Ectodermal cell (in vitro differentiated cells): Measurements from ENCODE around the gene CLEC4D.
"Not testable (repeated sequence)": the region's sequence is repeated elsewhere in the genome, so short reads cannot be mapped to it uniquely, and the experiment has no call there.

ENCODE experiments used
- H3K27ac ChIP-seq: 2 replicates; pipeline ENCODE4 v1.7.0; 2013; ENCODE audit warnings: mild to moderate bottlenecking, low read depth, low read length; ENCODE audit not compliant: insufficient read depth, poor library complexity, severe bottlenecking
- H3K27me3 ChIP-seq: 2 replicates; pipeline ENCODE4 v1.7.0; 2013; ENCODE audit warnings: mild to moderate bottlenecking, low read length; ENCODE audit not compliant: insufficient read depth, control insufficient read depth, poor library complexity, severe bottlenecking
- H3K36me3 ChIP-seq: one replicate; pipeline ENCODE4 v1.7.0; 2013; ENCODE audit warnings: low read length; ENCODE audit not compliant: control insufficient read depth, insufficient read depth
- H3K4me1 ChIP-seq: one replicate; pipeline ENCODE4 v1.7.0; 2013; ENCODE audit warnings: low read length; ENCODE audit not compliant: control insufficient read depth, insufficient read depth
- H3K4me3 ChIP-seq: 2 replicates; pipeline ENCODE4 v1.7.0; 2013; ENCODE audit warnings: low read depth, low read length, control low read depth; ENCODE audit not compliant: insufficient read depth
- H3K9me3 ChIP-seq: 2 replicates; pipeline ENCODE4 v1.7.0; 2013; ENCODE audit warnings: mild to moderate bottlenecking, low read length, moderate library complexity; ENCODE audit not compliant: control insufficient read depth
- WGBS, 2 experiments: methylation state at CpG; one replicate each; pipeline ENCODE4 v1.1.7; 2013; ENCODE audit warnings: missing lambda C conversion rate in 2 of 2; 5-methylcytosine and 5-hydroxymethylcytosine counted together

Gene CLEC4D

DNA sequence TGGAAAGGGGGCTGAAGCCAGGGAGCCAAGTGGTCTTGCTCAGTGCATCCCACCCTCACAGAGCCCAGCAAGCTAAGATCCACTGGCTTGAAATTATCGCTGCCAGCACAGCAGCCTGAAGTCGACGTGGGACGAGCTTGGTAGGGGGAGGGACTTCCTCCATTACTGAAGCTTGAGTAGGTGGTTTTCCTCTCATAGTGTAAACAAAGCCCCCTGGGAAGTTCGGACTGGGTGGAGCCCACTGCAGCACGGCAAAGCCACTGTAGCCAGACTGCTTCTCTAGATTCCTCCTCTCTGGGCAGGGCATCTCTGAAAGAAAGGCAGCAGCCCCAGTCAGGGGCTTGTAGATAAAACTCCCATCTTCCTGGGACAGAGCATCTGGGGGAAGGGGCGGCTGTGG is 17.2 kb upstream of the CLEC4D start:
- not testable (repeated sequence) for H3K4me1 ChIP-seq
- 51 to 62% methylated on average over 7 of the region's 7 CpGs for WGBS, 2 experiments

GRCh38 chr12:8499616-8500015 is 13.7 kb upstream of the CLEC4D start:
- Histone ChIP-seq H3K4me1 (no peaks in the 10 kb centered on the region), H3K27ac (no peak overlapping the region), H3K4me3 (no peak overlapping the region), H3K9me3 (no peaks in the 10 kb centered on the region), H3K27me3 (no peaks in the 10 kb centered on the region), H3K36me3 (no peaks in the 10 kb centered on the region)
- 49 to 53% methylated on average over 3 to 4 of the region's 4 CpGs for WGBS, 2 experiments

More for the DNA sequence above, 17.2 kb upstream of the CLEC4D start:
- H3K9me3 ChIP-seq, H3K36me3 ChIP-seq, H3K27me3 ChIP-seq, H3K4me3 ChIP-seq, H3K27ac ChIP-seq: not testable (repeated sequence)

GRCh38 chr12:8501720-8502119 is 11.6 kb upstream of the CLEC4D start:
- no peaks in the 10 kb centered on the region for H3K4me1 ChIP-seq
- 65 to 67% methylated on average over 1 of the region's 3 CpGs for WGBS, 2 experiments
- no peaks in the 10 kb centered on the region for H3K9me3 ChIP-seq
- no peaks in the 10 kb centered on the region for H3K36me3 ChIP-seq
- H3K27ac ChIP-seq = no peak overlapping the region
- H3K27me3 ChIP-seq = no peaks in the 10 kb centered on the region
- no peak overlapping the region for H3K4me3 ChIP-seq

- Histone ChIP-seq H3K36me3 (no peaks in the 10 kb centered on the region), H3K9me3 (no peaks in the 10 kb centered on the region), H3K4me1 (no peaks in the 10 kb centered on the region), H3K4me3 (no peak overlapping the region), H3K27ac (no peak overlapping the region), H3K27me3 (no peaks in the 10 kb centered on the region)
- WGBS, 2 experiments = 100% methylated on average over 1 of the region's 1 CpG
Measured at GRCh38 chr12:8504351-8504750, 9.0 kb upstream of the CLEC4D start.

DNA sequence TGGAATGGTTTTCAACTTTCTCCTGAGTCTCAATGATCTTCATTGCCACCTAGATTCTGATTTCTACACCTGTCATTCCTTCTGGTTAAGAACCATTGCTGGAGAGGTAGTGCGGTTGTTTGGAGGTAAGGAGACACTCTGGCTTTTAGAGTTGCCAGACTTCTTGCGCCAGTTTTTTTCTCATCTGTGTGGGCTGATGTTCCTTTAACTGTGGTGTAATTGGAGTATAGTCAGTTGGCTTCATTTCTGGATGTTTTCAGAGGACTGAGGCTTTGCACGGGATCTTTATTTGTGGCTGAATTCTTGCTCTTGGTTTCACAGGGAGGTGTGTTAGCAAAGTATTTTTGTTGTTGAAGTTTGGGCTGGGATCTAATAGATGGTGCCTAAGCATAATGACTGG is 5.7 kb upstream of the CLEC4D start:
- WGBS, 2 experiments = 87 to 93% methylated on average over 3 of the region's 3 CpGs
- no peak overlapping the region for H3K4me3 ChIP-seq

GRCh38 chr12:8508223-8508622 is 5.1 kb upstream of the CLEC4D start:
- Histone ChIP-seq H3K27me3 (no peaks in the 10 kb centered on the region), H3K27ac (no peak overlapping the region), H3K4me3 (no peak overlapping the region), H3K9me3 (no peaks in the 10 kb centered on the region), H3K36me3 (no peaks in the 10 kb centered on the region), H3K4me1 (no peaks in the 10 kb centered on the region)
- 69 to 73% methylated on average over 3 of the region's 3 CpGs for WGBS, 2 experiments

More for the DNA sequence above, 5.7 kb upstream of the CLEC4D start:
- Histone ChIP-seq H3K27ac (no peak overlapping the region), H3K27me3 (no peaks in the 10 kb centered on the region), H3K36me3 (no peaks in the 10 kb centered on the region), H3K4me1 (no peaks in the 10 kb centered on the region), H3K9me3 (no peaks in the 10 kb centered on the region)

- no peaks in the 10 kb centered on the region for H3K27me3 ChIP-seq
- no peak overlapping the region for H3K4me3 ChIP-seq
- no peak overlapping the region for H3K27ac ChIP-seq
- no peaks in the 10 kb centered on the region for H3K9me3 ChIP-seq
- no peaks in the 10 kb centered on the region for H3K36me3 ChIP-seq
- WGBS, 2 experiments = 71 to 75% methylated on average over 12 of the region's 12 CpGs
- no peaks in the 10 kb centered on the region for H3K4me1 ChIP-seq
Measured at GRCh38 chr12:8508910-8509841, 4.1 kb upstream of the CLEC4D start.

GRCh38 chr12:8517971-8518370 is 4.7 kb downstream of the CLEC4D start:
- H3K36me3 ChIP-seq = no peaks in the 10 kb centered on the region

GRCh38 chr12:8519171-8519570 is 5.9 kb downstream of the CLEC4D start:
- Histone ChIP-seq H3K27me3 (no peaks in the 10 kb centered on the region), H3K27ac (no peak overlapping the region), H3K9me3 (no peaks in the 10 kb centered on the region), H3K4me1 (no peaks in the 10 kb centered on the region), H3K4me3 (no peak overlapping the region), H3K36me3 (no peaks in the 10 kb centered on the region)
- WGBS, 2 experiments = 87 to 92% methylated on average over 4 of the region's 4 CpGs

More at GRCh38 chr12:8517971-8518370, 4.7 kb downstream of the CLEC4D start:
- no peaks in the 10 kb centered on the region for H3K27me3 ChIP-seq
- no peak overlapping the region for H3K4me3 ChIP-seq
- no peak overlapping the region for H3K27ac ChIP-seq
- WGBS, 2 experiments = 86 to 91% methylated on average over 2 of the region's 2 CpGs
- no peaks in the 10 kb centered on the region for H3K4me1 ChIP-seq
- no peaks in the 10 kb centered on the region for H3K9me3 ChIP-seq

DNA sequence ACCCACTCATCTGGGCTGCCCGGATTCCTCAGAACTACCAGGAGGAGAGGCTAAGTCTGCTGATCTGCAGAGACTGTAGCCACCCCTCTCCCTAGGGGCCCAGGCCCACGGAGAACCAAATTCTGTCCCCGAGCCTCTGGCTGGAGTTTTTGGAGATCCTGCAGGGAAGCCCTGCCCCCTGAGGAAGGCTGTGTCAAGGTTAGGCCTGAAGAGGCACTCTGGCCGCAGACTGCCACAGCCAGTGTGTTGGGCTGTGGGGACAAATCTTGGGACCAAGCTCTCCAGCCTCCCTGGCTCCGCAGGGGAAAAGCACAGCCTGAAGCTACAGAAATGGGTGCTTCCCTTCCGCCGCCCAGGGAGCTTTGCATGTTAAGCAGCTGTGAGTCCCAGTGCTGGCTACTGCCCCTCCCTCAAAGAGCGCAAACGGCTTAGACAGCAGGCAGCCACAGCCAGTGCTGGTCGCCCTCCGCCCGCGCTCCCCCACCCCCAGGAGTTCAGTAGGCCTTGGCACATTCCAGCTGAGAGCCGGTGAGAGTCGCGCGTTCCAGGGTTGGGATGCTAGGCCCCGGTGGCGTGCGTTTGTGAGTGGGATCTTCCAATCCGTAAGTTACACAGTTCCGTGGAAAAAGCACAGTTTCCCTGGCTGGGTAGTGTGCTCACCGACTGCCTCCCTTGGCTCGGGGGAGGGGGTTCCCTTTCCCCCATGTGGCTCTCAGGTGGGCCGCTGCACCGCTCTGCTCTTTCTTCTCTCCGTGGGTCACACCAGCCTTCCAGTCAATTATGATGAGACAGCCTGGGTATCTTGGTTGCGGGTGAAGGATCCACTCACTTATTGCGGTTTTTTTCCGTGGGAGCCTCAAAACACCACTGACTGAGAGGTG is 14.2 kb downstream of the CLEC4D start:
- no peaks in the 10 kb centered on the region for H3K27me3 ChIP-seq
- H3K27ac ChIP-seq = no peak overlapping the region
- no peaks in the 10 kb centered on the region for H3K4me1 ChIP-seq
- H3K9me3 ChIP-seq = no peaks in the 10 kb centered on the region
- 78 to 80% methylated on average over 30 of the region's 30 CpGs for WGBS, 2 experiments
- H3K36me3 ChIP-seq = no peaks in the 10 kb centered on the region
- no peak overlapping the region for H3K4me3 ChIP-seq
